K562 (cell line): ENCODE data around the gene PPP3CA. TPM values are rescaled to one million over a fixed set of nuclear protein-coding genes. Genes with fewer than 3 reads are reported as not detected.

Experiments
- ATAC-seq: fragments of 200-7000 bp; cut with Tn5 transposase; 3 replicates; pipeline ENCODE4 v1.9.1; 2020; ENCODE audit warnings: moderate library complexity
- BruUV-seq: library from RNA; stranded (reverse); fragments of 400-500 nt; replicated peaks from 2 replicates; lab custom pipeline; 2021; lab: Mats Ljungman, UMichigan
- CTCF ChIA-PET: fragments of 300-600 bp; formaldehyde crosslinking; extraction: SDS; loops from one replicate; lab custom pipeline; 2021; ENCODE audit warnings: low intra/inter-chr PET ratio; lab: Yijun Ruan, JAX
- POLR2A ChIA-PET: fragments of 300-600, 350-650 bp; sonication (Branson Sonifier 250); formaldehyde crosslinking; extraction: SDS; loops from one replicate; lab custom pipeline; 2021; ENCODE audit warnings: antibody characterized with exemption, inconsistent platforms; lab: Yijun Ruan, JAX
- DNase-seq, 4 experiments: peaks; one replicate each; pipeline versions ENCODE4 v3.0.0 to v3.0.0-alpha.2; 2011 to 2018; ENCODE audit warnings: low spot score in 3 of 4, mixed read lengths in 3 of 4; ENCODE audit errors: extremely low read depth in 1 of 4
- FAIRE-seq: peaks from 2 replicates; lab custom pipeline; 2011; peaks lifted over from hg19 to GRCh38; lab: Jason Lieb, UNC
- H2AFZ ChIP-seq: 2 replicates; pipeline ENCODE4 v1.6.0; 2011; ENCODE audit warnings: low read depth, low read length, control low read depth, inconsistent platforms
- H3K27ac ChIP-seq: fragments of 200-600 bp; 3 replicates; pipeline ENCODE4 v1.8.0; 2011; ENCODE audit warnings: low read depth, mild to moderate bottlenecking, control low read depth, inconsistent platforms, low read length, moderate library complexity, mixed read lengths; ENCODE audit errors: extremely low read depth
- H3K27me3 ChIP-seq, 2 experiments: fragments of 300-600 bp in 1 of 2; 2 replicates in 1 of 2; 3 replicates in 1 of 2; pipeline versions ENCODE4 v1.6.0 to v1.8.0; 2011; ENCODE audit warnings: inconsistent platforms in 2 of 2, low read length in 2 of 2, mild to moderate bottlenecking in 1 of 2, mixed read lengths in 1 of 2, moderate library complexity in 1 of 2; ENCODE audit not compliant: control insufficient read depth in 2 of 2, insufficient read depth in 2 of 2
- H3K36me3 ChIP-seq: fragments of 300-600 bp; 3 replicates; pipeline ENCODE4 v1.8.0; 2011; ENCODE audit warnings: mild to moderate bottlenecking, low read length, inconsistent platforms; ENCODE audit not compliant: control insufficient read depth, insufficient read depth
- H3K4me1 ChIP-seq, 2 experiments: fragments of 200-600 bp in 1 of 2; replicated peaks in 1 of 2; 2 replicates in 1 of 2; 3 replicates in 1 of 2; pipeline versions ENCODE4 v1.5.1 to v1.8.0; 2011; ENCODE audit warnings: inconsistent platforms in 2 of 2, low read length in 2 of 2, mild to moderate bottlenecking in 1 of 2, mixed read lengths in 1 of 2, moderate library complexity in 1 of 2; ENCODE audit not compliant: control insufficient read depth in 2 of 2, insufficient read depth in 2 of 2
- H3K4me2 ChIP-seq: 2 replicates; pipeline ENCODE4 v1.6.1; 2011; ENCODE audit warnings: low read length, control low read depth, inconsistent platforms, mixed read lengths; ENCODE audit not compliant: insufficient read depth
- H3K4me3 ChIP-seq: fragments of 200-600 bp; sonication (generic), shearing (Covaris generic); 2 replicates; pipeline ENCODE4 v1.5.1; 2016; ENCODE audit warnings: control low read depth, inconsistent platforms
- H3K79me2 ChIP-seq: fragments of 200-600 bp; 3 replicates; pipeline ENCODE4 v1.8.0; 2011; ENCODE audit warnings: low read length, inconsistent platforms; ENCODE audit not compliant: control insufficient read depth, insufficient read depth
- H3K9ac ChIP-seq, 2 experiments: 2 replicates each; pipeline versions ENCODE4 v1.6.0 to v1.6.1; 2011; ENCODE audit warnings: low read depth in 2 of 2, low read length in 2 of 2, control low read depth in 1 of 2, inconsistent platforms in 1 of 2, mild to moderate bottlenecking in 1 of 2, mixed read lengths in 1 of 2; ENCODE audit not compliant: insufficient read depth in 1 of 2
- H3K9me1 ChIP-seq: one replicate; pipeline ENCODE4 v1.6.0; 2011; ENCODE audit warnings: inconsistent platforms, mild to moderate bottlenecking, low read length, moderate library complexity; ENCODE audit not compliant: control insufficient read depth, insufficient read depth
- H3K9me3 ChIP-seq: replicated peaks from 2 replicates; pipeline ENCODE4 v1.5.1; 2011; ENCODE audit warnings: low read depth, low read length, inconsistent platforms; ENCODE audit not compliant: control insufficient read depth, insufficient read depth
- H4K20me1 ChIP-seq: replicated peaks from 2 replicates; pipeline ENCODE4 v1.6.1; 2011; ENCODE audit warnings: low read length, inconsistent platforms, mixed read lengths; ENCODE audit not compliant: control insufficient read depth, insufficient read depth
- CXXC5 ChIP-seq: fragments of 250-450 bp; sonication (Bioruptor Pico); IDR thresholded peaks from 2 replicates; pipeline ENCODE4 v1.8.0; 2022; ENCODE audit warnings: inconsistent platforms, mild to moderate bottlenecking, moderate library complexity
- IFI16 ChIP-seq: fragments of 250-450 bp; sonication (Bioruptor Pico); IDR thresholded peaks from 2 replicates; pipeline ENCODE4 v2.1.2; 2022; ENCODE audit warnings: mild to moderate bottlenecking, inconsistent platforms
- MYNN ChIP-seq, 2 experiments: sonication (generic); formaldehyde crosslinking in 1 of 2; IDR thresholded peaks; 2 replicates each; pipeline versions ENCODE4 v1.5.0 to v1.6.1; 2016 to 2020; ENCODE audit warnings: antibody characterized with exemption in 1 of 2, missing genetic modification reagents in 1 of 2
- RBFOX2 ChIP-seq: fragments of 200-400 bp; formaldehyde crosslinking; IDR thresholded peaks from 2 replicates; pipeline ENCODE4 v1.6.1; 2017; ENCODE audit warnings: low read depth, mild to moderate bottlenecking, low read length, moderate library complexity
- RBM34 ChIP-seq: fragments of 200-400 bp; formaldehyde crosslinking; IDR thresholded peaks from 2 replicates; pipeline ENCODE4 v1.6.1; 2018; ENCODE audit warnings: low read length, borderline replicate concordance; ENCODE audit not compliant: insufficient read depth
- SMC3 ChIP-seq: conservative IDR thresholded peaks from 2 replicates; pipeline ENCODE4 v1.6.1; 2011; ENCODE audit warnings: low read depth, low read length, improper control_type of control experiment; ENCODE audit not compliant: insufficient read depth
- SOX6 ChIP-seq: fragments of 450-650 bp; IDR thresholded peaks from 2 replicates; pipeline ENCODE4 v1.6.1; 2014; ENCODE audit warnings: mild to moderate bottlenecking
- TAL1 ChIP-seq: fragments of 450-650 bp; IDR thresholded peaks from 2 replicates; pipeline ENCODE4 v1.6.1; 2016; ENCODE audit warnings: mild to moderate bottlenecking
- ZFP1 ChIP-seq: fragments of 450-650 bp; formaldehyde crosslinking; IDR thresholded peaks from 2 replicates; pipeline ENCODE4 v1.4.0; 2020; ENCODE audit warnings: mild to moderate bottlenecking, mixed read lengths
- ZNF76 ChIP-seq: fragments of 250-450 bp; sonication (Bioruptor Pico); IDR thresholded peaks from 2 replicates; pipeline ENCODE4 v1.4.0; 2020; ENCODE audit warnings: mild to moderate bottlenecking, moderate library complexity, borderline replicate concordance
- WGBS: fragments of 100-300 bp; shearing (Covaris generic); methylation state at CpG from one replicate; pipeline ENCODE4 v1.1.6; 2016; ENCODE audit warnings: low coverage, mixed read lengths; ENCODE audit not compliant: insufficient coverage; ENCODE audit errors: missing lambda C conversion rate; 5-methylcytosine and 5-hydroxymethylcytosine counted together
- in situ Hi-C: fragments of 300-500 bp; cut with MboI; formaldehyde crosslinking; loops from 4 replicates; pipeline ENCODE4 v1.15.0; 2018; ENCODE audit warnings: inconsistent platforms, mixed read lengths
- intact Hi-C: fragments of 100-400 bp; cut with micrococcal nuclease; formaldehyde crosslinking; loops from 2 replicates; pipeline ENCODE4 v1.14.2; 2022
- polyA plus RNA-seq, 8 experiments: library from polyadenylated mRNA; depleted of rRNA in 4 of 8; stranded (reverse) in 5 of 8; unstranded in 3 of 8; fragments of >200 nt; fragmentation: Nextera tagmentation in 2 of 8; fragmentation: Illumina TruSeq in 1 of 8; extraction: Ambion mirVana in 2 of 8; extraction: Trizol in 1 of 8; gene quantifications; 2 replicates each; pipeline versions ENCODE4 v1.2.1 to v1.2.3, GENCODE V29; 2011 to 2014; ENCODE audit warnings: inconsistent platforms in 1 of 8, missing spikeins in 1 of 8
- total RNA-seq, 7 experiments: library from RNA; depleted of rRNA in 6 of 7; stranded (reverse); fragments of >200 nt in 6 of 7; fragmentation: Illumina TruSeq in 2 of 7; extraction: Trizol in 2 of 7; gene quantifications; 2 replicates each; pipeline versions ENCODE4 v1.2.1 to v1.2.3, GENCODE V29; 2011 to 2021; ENCODE audit warnings: low replicate concordance in 1 of 7

PPP3CA gene
- total and polyA plus RNA-seq, 9 of the 15 experiments (the other 6 are each of a cell fraction or from before 2014, with no cell fraction given), result 0.94 to 3.2 (median 1.6) TPM

DNA sequence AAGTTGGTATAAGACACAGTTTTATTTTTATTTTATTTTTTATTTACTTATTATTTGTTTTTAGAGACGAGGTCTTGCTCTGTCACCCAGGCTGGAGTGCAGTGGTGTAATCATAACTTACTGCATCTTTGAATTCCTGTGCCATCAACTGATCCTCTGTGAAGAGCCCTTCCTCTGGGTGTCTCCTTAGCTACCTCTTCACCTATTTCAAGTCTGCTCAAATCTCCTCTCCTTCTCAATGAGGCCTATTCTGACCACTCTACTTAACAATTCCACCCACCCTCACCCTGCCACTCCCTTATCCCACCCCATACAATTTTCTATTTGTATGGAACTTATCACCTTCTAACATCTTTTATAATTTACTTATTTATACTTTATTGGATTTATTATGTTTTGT, 183.4 kb downstream of the PPP3CA start:
- H3K9me1 ChIP-seq, result no peaks in the 10 kb centered on the region
- H3K27me3 ChIP-seq, result no peaks in the 10 kb centered on the region
- H4K20me1 ChIP-seq, result no peaks in the 10 kb centered on the region
- WGBS, result 0% methylated on average over 1 of the region's 1 CpG
- H3K27ac ChIP-seq, result no peak overlapping the region
- in situ Hi-C loops, result no loop called here
- TF ChIP-seq ZNF76 (CRISPR knock-in tag), result no peak
- FAIRE-seq (no peak), ATAC-seq (no peak), DNase-seq (no peak)
- ChIA-PET CTCF (no interaction called here), POLR2A (no interaction called here)
- intact Hi-C loops, result loop anchor here (10.0 kb wide), 1 partner anchor 1271 kb away; no protein-coding TSS in a partner anchor
- H3K4me1 ChIP-seq, result no peaks in the 10 kb centered on the region
- H2AFZ ChIP-seq, result no peak overlapping the region
- H3K9me3 ChIP-seq, result no peaks in the 10 kb centered on the region
- no peak overlapping the region for H3K4me3 ChIP-seq
- BruUV-seq, result no TSS peak
- no peaks in the 10 kb centered on the region for H3K36me3 ChIP-seq
- no peaks in the 10 kb centered on the region for H3K79me2 ChIP-seq
- H3K9ac ChIP-seq, result no peak overlapping the region
- H3K4me2 ChIP-seq, result no peak overlapping the region

DNA sequence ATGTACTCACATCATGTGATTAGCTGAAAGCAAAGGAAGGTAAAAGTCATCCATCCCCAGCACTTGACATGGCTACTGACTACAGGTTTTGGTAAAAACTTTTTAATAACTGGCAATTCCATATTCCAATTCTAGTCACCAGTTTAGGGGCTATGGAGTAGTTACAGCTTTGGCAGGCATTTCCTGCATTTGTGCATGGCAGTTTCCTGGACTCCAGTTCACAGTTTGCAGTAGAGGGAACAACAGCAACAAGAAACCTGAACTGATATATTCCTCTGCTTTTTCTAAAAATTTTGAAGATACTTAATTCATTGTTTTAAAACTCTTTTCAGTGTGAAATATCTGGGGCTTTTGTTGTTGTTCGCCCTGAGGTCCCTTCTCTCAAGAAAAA, 184.3 kb downstream of the PPP3CA start:
- FAIRE-seq (no peak), DNase-seq (no peak), ATAC-seq (no peak)
- Histone ChIP-seq H2AFZ (no peak overlapping the region), H3K9me1 (no peaks in the 10 kb centered on the region), H3K36me3 (no peaks in the 10 kb centered on the region), H3K79me2 (no peaks in the 10 kb centered on the region), H4K20me1 (no peaks in the 10 kb centered on the region), H3K4me1 (no peaks in the 10 kb centered on the region), H3K4me3 (no peak overlapping the region), H3K9ac (no peak overlapping the region), H3K27ac (no peak overlapping the region), H3K27me3 (no peaks in the 10 kb centered on the region), H3K9me3 (no peaks in the 10 kb centered on the region), H3K4me2 (no peak overlapping the region)
- TF ChIP-seq CXXC5 (CRISPR knock-in tag), result no peak
- no peak for TF ChIP-seq ZFP1
- TF ChIP-seq IFI16 (CRISPR knock-in tag), result no peak
- no peak for TF ChIP-seq SOX6
- TF ChIP-seq RBM34, result no peak
- no peak for TF ChIP-seq SMC3
- TF ChIP-seq TAL1, result no peak
- TF ChIP-seq MYNN (IDR thresholded peaks at IDR 0.05), result no peak
- TF ChIP-seq MYNN (CRISPR knock-in tag; IDR thresholded peaks at IDR 0.05), result no peak
- TF ChIP-seq RBFOX2, result no peak
- WGBS, result 0% methylated on average over 1 of the region's 1 CpG
- in situ Hi-C loops, result no loop called here
- intact Hi-C loops, result loop anchor here (10.0 kb wide), 1 partner anchor 1272 kb away; no protein-coding TSS in a partner anchor
- no TSS peak for BruUV-seq
- POLR2A ChIA-PET, result no interaction called here
- CTCF ChIA-PET, result no interaction called here
